Transverse colon (tissue), 4 donors: ENCODE results near the gene KRTAP9-2.

ENCODE experiments used
- CTCF ChIP-seq, 5 experiments: fragments of 200-600 bp in 3 of 5; fragments of 450-650 bp in 2 of 5; sonication (generic) in 3 of 5; IDR thresholded peaks; 1 replicate in 2 of 5; 2 replicates in 3 of 5; pipeline ENCODE4 v1.5.1; 2016 to 2017; ENCODE audit warnings: antibody characterized with exemption in 5 of 5, inconsistent platforms in 3 of 5, mild to moderate bottlenecking in 2 of 5, moderate library complexity in 1 of 5
- EP300 ChIP-seq: sonication (generic); formaldehyde crosslinking; IDR thresholded peaks from one replicate; pipeline ENCODE4 v1.6.1; 2017; ENCODE audit warnings: antibody characterized with exemption, low read depth
- POLR2A ChIP-seq: fragments of 450-650 bp; IDR thresholded peaks from one replicate; pipeline ENCODE4 v1.6.1; 2016; ENCODE audit warnings: antibody characterized with exemption, mild to moderate bottlenecking, moderate library complexity
- POLR2AphosphoS5 ChIP-seq, 3 donors: sonication (generic); formaldehyde crosslinking; IDR thresholded peaks; one replicate each; pipeline ENCODE4 v1.6.1; 2016; ENCODE audit warnings: antibody characterized with exemption in 3 of 3

- TF ChIP-seq CTCF (IDR thresholded peaks at IDR 0.05) (no peak), POLR2AphosphoS5 (IDR thresholded peaks at IDR 0.05) (no peak), POLR2A (no peak), EP300 (no peak)
Measured at GRCh38 chr17:41254861-41255260, 28.4 kb downstream of the KRTAP9-2 start.
